Measurements from ENCODE around the gene TIAM2. TPM values are rescaled to one million over a fixed set of nuclear protein-coding genes. Genes with fewer than 3 reads are reported as not detected.

TIAM2 gene
- total RNA-seq, 4 donors from 2014 or later = 4.8 to 11.4 (median 6.7) TPM

DNA sequence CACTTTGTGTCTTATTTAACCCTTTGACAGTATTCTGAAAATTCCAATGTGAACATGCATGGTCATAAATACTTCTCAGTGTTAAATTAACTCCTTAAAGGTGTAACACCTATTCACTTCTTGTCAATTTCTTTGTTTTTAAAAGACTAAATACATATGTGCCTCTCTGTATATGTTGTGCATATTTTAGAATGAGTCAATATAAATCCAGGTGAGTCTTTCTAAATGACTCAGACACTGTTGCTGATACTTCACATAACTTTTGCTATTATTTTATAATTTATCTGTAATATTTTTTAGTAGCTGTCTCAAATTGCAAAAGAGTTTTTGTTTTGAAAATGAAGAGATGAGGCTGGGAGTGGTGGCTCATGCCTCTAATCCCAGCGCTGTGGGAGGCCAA, 36.0 kb downstream of the TIAM2 start:
- H3K27me3 ChIP-seq = no peaks in the 10 kb centered on the region
- H3K9me3 ChIP-seq = no peaks in the 10 kb centered on the region
- H3K4me3 ChIP-seq = no peak overlapping the region
- 97% methylated on average over 1 of the region's 1 CpG for WGBS
- H3K27ac ChIP-seq = no peak overlapping the region
- DNase-seq (ENCODE audit: low spot score in 2 of 2) = no peak
- H3K36me3 ChIP-seq = no peaks in the 10 kb centered on the region
- H3K4me1 ChIP-seq = peaks cover 22% of the 10 kb centered on the region
- TF ChIP-seq POLR2A (IDR thresholded peaks at IDR 0.05) = no peak
- TF ChIP-seq EP300 (IDR thresholded peaks at IDR 0.05) = no peak
- no peak for TF ChIP-seq POLR2AphosphoS5 (IDR thresholded peaks at IDR 0.05)
- TF ChIP-seq, protein P1, sequence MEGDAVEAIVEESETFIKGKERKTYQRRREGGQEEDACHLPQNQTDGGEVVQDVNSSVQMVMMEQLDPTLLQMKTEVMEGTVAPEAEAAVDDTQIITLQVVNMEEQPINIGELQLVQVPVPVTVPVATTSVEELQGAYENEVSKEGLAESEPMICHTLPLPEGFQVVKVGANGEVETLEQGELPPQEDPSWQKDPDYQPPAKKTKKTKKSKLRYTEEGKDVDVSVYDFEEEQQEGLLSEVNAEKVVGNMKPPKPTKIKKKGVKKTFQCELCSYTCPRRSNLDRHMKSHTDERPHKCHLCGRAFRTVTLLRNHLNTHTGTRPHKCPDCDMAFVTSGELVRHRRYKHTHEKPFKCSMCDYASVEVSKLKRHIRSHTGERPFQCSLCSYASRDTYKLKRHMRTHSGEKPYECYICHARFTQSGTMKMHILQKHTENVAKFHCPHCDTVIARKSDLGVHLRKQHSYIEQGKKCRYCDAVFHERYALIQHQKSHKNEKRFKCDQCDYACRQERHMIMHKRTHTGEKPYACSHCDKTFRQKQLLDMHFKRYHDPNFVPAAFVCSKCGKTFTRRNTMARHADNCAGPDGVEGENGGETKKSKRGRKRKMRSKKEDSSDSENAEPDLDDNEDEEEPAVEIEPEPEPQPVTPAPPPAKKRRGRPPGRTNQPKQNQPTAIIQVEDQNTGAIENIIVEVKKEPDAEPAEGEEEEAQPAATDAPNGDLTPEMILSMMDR (IDR thresholded peaks at IDR 0.05) = no peak

DNA sequence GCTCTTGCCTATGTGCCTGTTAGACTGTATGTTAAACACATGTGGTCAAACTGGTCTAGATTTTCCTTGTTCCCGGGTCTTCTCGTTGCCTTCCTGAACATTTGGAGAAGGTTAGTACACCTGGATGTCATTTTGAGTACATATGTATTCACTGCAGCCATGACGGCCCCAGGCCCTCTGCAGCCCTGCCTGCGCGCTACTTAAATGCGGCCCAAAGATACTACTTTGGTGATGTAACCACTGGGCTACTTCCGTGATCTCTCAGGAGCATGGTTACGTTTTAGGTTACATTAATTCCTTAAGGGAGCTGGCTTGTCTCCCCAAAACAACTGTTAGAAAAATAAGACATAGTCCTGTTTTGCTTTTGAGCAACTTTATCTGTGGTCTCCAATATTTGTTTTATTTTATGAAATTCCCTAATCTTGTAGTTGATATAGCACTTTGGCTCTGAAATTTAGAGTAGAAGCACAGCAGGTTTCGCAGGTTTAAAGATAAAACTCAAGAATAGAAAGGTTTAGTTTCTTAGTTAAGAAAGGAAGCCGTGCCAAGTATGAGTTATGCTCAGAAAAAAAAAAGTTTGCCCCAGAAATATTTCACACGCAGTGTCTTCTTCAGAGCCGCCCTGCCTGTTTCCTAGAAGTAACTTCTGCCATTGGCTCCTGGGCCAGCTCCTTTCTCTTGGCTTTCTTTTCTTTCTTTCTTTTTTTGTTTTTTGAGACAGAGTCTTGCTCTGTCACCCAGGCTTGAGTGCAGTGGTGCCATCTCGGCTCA, 38.1 kb downstream of the TIAM2 start:
- TF ChIP-seq POLR2AphosphoS5 (IDR thresholded peaks at IDR 0.05) (no peak), EP300 (IDR thresholded peaks at IDR 0.05) (no peak), POLR2A (IDR thresholded peaks at IDR 0.05) (no peak)
- TF ChIP-seq, protein P1 (IDR thresholded peaks at IDR 0.05) = no peak
- DNase-seq (ENCODE audit: low spot score in 2 of 2) = no peak
- no peaks in the 10 kb centered on the region for H3K9me3 ChIP-seq
- H3K27me3 ChIP-seq = no peaks in the 10 kb centered on the region
- H3K4me1 ChIP-seq = peaks cover 14% of the 10 kb centered on the region
- no peak overlapping the region for H3K4me3 ChIP-seq
- 49% methylated on average over 13 of the region's 13 CpGs for WGBS
- peak overlapping the region; percentile 6 for H3K27ac ChIP-seq
- no peaks in the 10 kb centered on the region for H3K36me3 ChIP-seq

DNA sequence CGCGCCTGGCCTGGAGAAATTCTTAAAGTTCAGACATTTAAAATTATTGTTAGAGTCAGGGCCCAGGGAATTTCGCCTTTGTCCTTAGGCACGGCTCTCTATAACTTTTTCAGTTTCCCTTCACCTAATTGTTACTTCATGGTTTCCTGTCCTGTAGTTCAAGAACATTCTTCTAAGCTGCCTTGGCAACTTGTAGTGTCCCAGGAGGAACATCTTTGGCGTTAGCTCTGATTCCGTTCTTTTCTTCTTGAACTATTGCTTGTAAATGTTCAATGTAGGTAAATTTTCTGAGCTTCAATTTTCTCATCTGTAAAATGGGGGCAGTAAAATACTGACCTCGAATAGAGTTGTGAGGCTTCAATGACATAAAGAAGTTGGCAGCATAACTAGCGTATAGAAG, 41.8 kb downstream of the TIAM2 start:
- Histone ChIP-seq H3K9me3 (no peaks in the 10 kb centered on the region), H3K27ac (no peak overlapping the region), H3K4me1 (peaks cover 13% of the 10 kb centered on the region), H3K4me3 (no peak overlapping the region), H3K36me3 (no peaks in the 10 kb centered on the region), H3K27me3 (no peaks in the 10 kb centered on the region)
- 80% methylated on average over 8 of the region's 8 CpGs for WGBS
- no peak for TF ChIP-seq POLR2AphosphoS5 (IDR thresholded peaks at IDR 0.05)
- no peak for TF ChIP-seq POLR2A (IDR thresholded peaks at IDR 0.05)
- TF ChIP-seq EP300 (IDR thresholded peaks at IDR 0.05) = no peak
- TF ChIP-seq, protein P1 (IDR thresholded peaks at IDR 0.05) = no peak
- no peak for DNase-seq (ENCODE audit: low spot score in 2 of 2)

DNA sequence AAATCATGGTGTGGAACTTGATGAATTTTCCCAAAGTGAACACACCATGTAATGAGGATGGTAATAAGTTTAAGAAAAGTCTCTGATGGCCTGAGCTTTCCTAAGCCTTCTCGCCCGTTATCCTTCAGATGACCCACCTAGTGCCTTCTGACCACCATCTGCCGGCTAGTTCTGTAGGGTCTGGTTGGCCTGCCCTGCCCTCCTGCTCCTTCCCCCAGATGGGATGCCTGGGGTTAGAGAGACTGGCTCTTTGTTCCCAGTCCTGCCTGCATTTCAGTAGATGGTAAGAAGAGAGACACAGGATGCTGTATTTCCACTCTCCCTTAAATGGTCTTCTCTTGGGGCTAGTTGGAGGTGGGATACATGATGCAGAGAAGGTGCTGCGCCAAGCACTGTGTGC, 43.0 kb downstream of the TIAM2 start:
- Histone ChIP-seq H3K9me3 (no peaks in the 10 kb centered on the region), H3K36me3 (no peaks in the 10 kb centered on the region), H3K4me1 (peaks cover 9% of the 10 kb centered on the region), H3K27ac (no peak overlapping the region), H3K27me3 (no peaks in the 10 kb centered on the region), H3K4me3 (no peak overlapping the region)
- WGBS = 88% methylated on average over 4 of the region's 4 CpGs
- DNase-seq (ENCODE audit: low spot score in 2 of 2) = no peak
- TF ChIP-seq, protein P1 (IDR thresholded peaks at IDR 0.05) = no peak
- no peak for TF ChIP-seq EP300 (IDR thresholded peaks at IDR 0.05)

DNA sequence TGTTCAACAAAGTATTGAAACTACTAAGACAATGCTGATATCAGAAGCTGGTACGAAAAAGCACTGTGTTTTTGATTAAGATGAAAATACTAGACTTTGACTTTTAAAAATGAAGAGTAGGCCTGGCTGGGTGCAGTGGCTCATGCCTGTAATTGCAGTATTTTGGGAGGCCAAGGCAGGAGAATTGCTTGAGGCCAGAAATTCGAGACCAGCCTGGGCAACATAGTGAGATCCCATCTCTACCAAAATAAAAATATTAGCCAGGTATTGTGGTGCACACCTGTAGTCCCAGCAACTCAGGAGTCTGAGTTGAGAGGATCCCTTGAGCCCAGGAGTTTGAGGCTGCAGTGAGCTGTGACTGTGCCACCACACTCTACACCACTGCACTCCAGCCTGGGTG, 43.4 kb downstream of the TIAM2 start:
- 95% methylated on average over 2 of the region's 2 CpGs for WGBS
- Histone ChIP-seq H3K9me3 (no peaks in the 10 kb centered on the region), H3K27ac (no peak overlapping the region), H3K36me3 (no peaks in the 10 kb centered on the region), H3K27me3 (no peaks in the 10 kb centered on the region), H3K4me1 (peaks cover 9% of the 10 kb centered on the region), H3K4me3 (no peak overlapping the region)
- no peak for DNase-seq (ENCODE audit: low spot score in 2 of 2)
- TF ChIP-seq POLR2AphosphoS5 (IDR thresholded peaks at IDR 0.05) (no peak), POLR2A (IDR thresholded peaks at IDR 0.05) (no peak), EP300 (IDR thresholded peaks at IDR 0.05) (no peak)
- TF ChIP-seq, protein P1 (IDR thresholded peaks at IDR 0.05) = no peak
